T1000 (cell line): ENCODE measurements around the gene EPHB1.
"Not testable (repeated sequence)": the region's sequence is repeated elsewhere in the genome, so short reads cannot be mapped to it uniquely, and the experiment has no call there.

Experiments
- DNase-seq: peaks from one replicate; lab custom pipeline; 2025; ENCODE audit warnings: mixed read lengths; lab: John Stamatoyannopoulos, UW

Gene EPHB1

GRCh38 chr3:135084976-135085375, 289.9 kb downstream of the EPHB1 start:
- DNase-seq: no peak

- DNase-seq: no peak
Measured at GRCh38 chr3:135085652-135086436, 290.8 kb downstream of the EPHB1 start.

GRCh38 chr3:135087782-135088181, 292.7 kb downstream of the EPHB1 start:
- DNase-seq: no peak

- DNase-seq: no peak
Measured at GRCh38 chr3:135089451-135089850, 294.4 kb downstream of the EPHB1 start.

GRCh38 chr3:135090020-135090717, 295.1 kb downstream of the EPHB1 start:
- no peak for DNase-seq

- no peak for DNase-seq
Measured at GRCh38 chr3:135091946-135092345, 296.9 kb downstream of the EPHB1 start.

GRCh38 chr3:135093121-135093520, 298.1 kb downstream of the EPHB1 start:
- DNase-seq: no peak

- DNase-seq: no peak
Measured at GRCh38 chr3:135097276-135097946, 302.4 kb downstream of the EPHB1 start.

GRCh38 chr3:135099734-135100355, 304.8 kb downstream of the EPHB1 start:
- no peak for DNase-seq

- DNase-seq: no peak
Measured at GRCh38 chr3:135100366-135100765, 305.3 kb downstream of the EPHB1 start.

- no peak for DNase-seq
Measured at GRCh38 chr3:135103917-135104316, 308.9 kb downstream of the EPHB1 start.

GRCh38 chr3:135106445-135106844, 311.4 kb downstream of the EPHB1 start:
- no peak for DNase-seq

GRCh38 chr3:135107043-135107442, 312.0 kb downstream of the EPHB1 start:
- no peak for DNase-seq

GRCh38 chr3:135109681-135110080, 314.6 kb downstream of the EPHB1 start:
- no peak for DNase-seq

GRCh38 chr3:135114551-135114950, 319.5 kb downstream of the EPHB1 start:
- not testable (repeated sequence) for DNase-seq

- no peak for DNase-seq
Measured at GRCh38 chr3:135117977-135118376, 322.9 kb downstream of the EPHB1 start.

- no peak for DNase-seq
Measured at GRCh38 chr3:135118792-135119191, 323.7 kb downstream of the EPHB1 start.

- DNase-seq: no peak
Measured at GRCh38 chr3:135125171-135125801, 330.2 kb downstream of the EPHB1 start.

- DNase-seq: no peak
Measured at GRCh38 chr3:135127946-135128470, 332.9 kb downstream of the EPHB1 start.

- DNase-seq: no peak
Measured at GRCh38 chr3:135128818-135129217, 333.8 kb downstream of the EPHB1 start.

GRCh38 chr3:135131290-135131689, 336.2 kb downstream of the EPHB1 start:
- DNase-seq: no peak
